B cell (primary cell): ENCODE results near the gene OR52N2.

ENCODE experiments used
- CTCF ChIP-seq: fragments of 200-600 bp; IDR thresholded peaks from one replicate; pipeline ENCODE4 v1.8.0; 2022; ENCODE audit warnings: antibody characterized with exemption, mild to moderate bottlenecking
- EZH2 ChIP-seq: IDR thresholded peaks from 2 replicates; pipeline ENCODE4 v1.6.1; 2012; ENCODE audit warnings: borderline replicate concordance, low read depth, mild to moderate bottlenecking, moderate library complexity, low read length; ENCODE audit not compliant: insufficient read depth, poor library complexity, severe bottlenecking

GRCh38 chr11:5847711-5848110, 39.0 kb downstream of the OR52N2 start:
- TF ChIP-seq CTCF, result no peak
- no peak for TF ChIP-seq EZH2
